Measurements from ENCODE around the gene GDF15. TPM values are rescaled to one million over a fixed set of nuclear protein-coding genes. Genes with fewer than 3 reads are reported as not detected.

The GDF15 gene
- total and polyA plus RNA-seq, 2 donors (not counting 1 experiment from before 2014, with no cell fraction given) = 0.19 TPM; not detected in 1

- 12% methylated on average over 3 of the region's 5 CpGs for WGBS (ENCODE audit: insufficient coverage)
- Histone ChIP-seq H3K9ac (ENCODE audit: low read length) (no peak overlapping the region), H3K4me2 (replicated peaks; ENCODE audit: low read depth, low read length, poor library complexity, severe bottlenecking) (peak overlapping the region; percentile 55), H3K4me1 (ENCODE audit: control insufficient read depth in 2 of 2, insufficient read depth in 2 of 2, low read length in 2 of 2) (peaks cover 39 to 48% of the 10 kb centered on the region in 2 donors), H2AFZ (ENCODE audit: insufficient read depth, low read depth, low read length, poor library complexity, severe bottlenecking) (no peak overlapping the region), H3K27me3 (replicated peaks in 1 of 4; ENCODE audit: control extremely low read depth in 1 of 4, control insufficient read depth in 3 of 4, insufficient read depth in 4 of 4, low read length in 3 of 4) (peaks cover 0 to 5% (median under 1%) of the 10 kb centered on the region in 4 experiments), H3K79me2 (ENCODE audit: control insufficient read depth, insufficient read depth, low read length) (peaks cover 3% of the 10 kb centered on the region), H3K27ac (ENCODE audit: low read length in 2 of 2) (no peak overlapping the region), H3K36me3 (replicated peaks in 1 of 2; ENCODE audit: control extremely low read depth in 1 of 2, control insufficient read depth in 1 of 2, extremely low read depth in 1 of 2, insufficient read depth in 2 of 2, low read length in 1 of 2) (peaks cover 0 to 3% of the 10 kb centered on the region in 2 experiments), H3K4me3 (ENCODE audit: control extremely low read depth in 1 of 5, extremely low read depth in 1 of 5, insufficient read depth in 1 of 5, low read depth in 2 of 5, low read length in 4 of 5) (peak overlapping the region in 1 of 5 experiments; percentile 55), H4K20me1 (ENCODE audit: control insufficient read depth, insufficient read depth, low read length, poor library complexity, severe bottlenecking) (no peaks in the 10 kb centered on the region), H3K9me3 (ENCODE audit: control extremely low read depth in 1 of 3, control insufficient read depth in 2 of 3, insufficient read depth in 1 of 3, low read length in 2 of 3) (peaks cover 0 to 8% (median 5%) of the 10 kb centered on the region in 3 donors)
- Mint-ChIP-seq H3K27me3 (no peaks in the 10 kb centered on the region), H3K27ac (peak overlapping the region; percentile 41), H3K9me3 (ENCODE audit: insufficient read depth) (no peaks in the 10 kb centered on the region), H3K4me1 (peaks cover 54% of the 10 kb centered on the region), H3K4me3 (peak overlapping the region; percentile 45)
- intact Hi-C loops (cut with micrococcal nuclease) = no loop called here
- ChIA-PET CTCF (interaction anchor here (0.6 to 10.6 kb wide), 3 partner anchors 20 to 113 kb away, joined by 3 to 196 read pairs (median 6); no protein-coding TSS in a partner anchor), POLR2A (interaction anchor here (1.0 kb wide), 1 partner anchor 9 kb away, joined by 4 read pairs; no protein-coding TSS in a partner anchor)
- no peak for TF ChIP-seq EZH2 (IDR thresholded peaks at IDR 0.05; ENCODE audit: borderline replicate concordance, insufficient read depth, low read depth, low read length, poor library complexity, severe bottlenecking)
- TF ChIP-seq, protein P1, sequence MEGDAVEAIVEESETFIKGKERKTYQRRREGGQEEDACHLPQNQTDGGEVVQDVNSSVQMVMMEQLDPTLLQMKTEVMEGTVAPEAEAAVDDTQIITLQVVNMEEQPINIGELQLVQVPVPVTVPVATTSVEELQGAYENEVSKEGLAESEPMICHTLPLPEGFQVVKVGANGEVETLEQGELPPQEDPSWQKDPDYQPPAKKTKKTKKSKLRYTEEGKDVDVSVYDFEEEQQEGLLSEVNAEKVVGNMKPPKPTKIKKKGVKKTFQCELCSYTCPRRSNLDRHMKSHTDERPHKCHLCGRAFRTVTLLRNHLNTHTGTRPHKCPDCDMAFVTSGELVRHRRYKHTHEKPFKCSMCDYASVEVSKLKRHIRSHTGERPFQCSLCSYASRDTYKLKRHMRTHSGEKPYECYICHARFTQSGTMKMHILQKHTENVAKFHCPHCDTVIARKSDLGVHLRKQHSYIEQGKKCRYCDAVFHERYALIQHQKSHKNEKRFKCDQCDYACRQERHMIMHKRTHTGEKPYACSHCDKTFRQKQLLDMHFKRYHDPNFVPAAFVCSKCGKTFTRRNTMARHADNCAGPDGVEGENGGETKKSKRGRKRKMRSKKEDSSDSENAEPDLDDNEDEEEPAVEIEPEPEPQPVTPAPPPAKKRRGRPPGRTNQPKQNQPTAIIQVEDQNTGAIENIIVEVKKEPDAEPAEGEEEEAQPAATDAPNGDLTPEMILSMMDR (IDR thresholded peaks at IDR 0.05) = no peak
- no peak for ATAC-seq (ENCODE audit: low read depth)
- DNase-seq = no peak
Observed at GRCh38 chr19:18392926-18393325, 7.0 kb downstream of the GDF15 start.

- no peak overlapping the region for H3K9ac ChIP-seq (ENCODE audit: low read length)
- intact Hi-C loops (cut with micrococcal nuclease) = no loop called here
- ATAC-seq (ENCODE audit: low read depth) (no peak), DNase-seq (no peak)
- Mint-ChIP-seq H3K4me3 (peak overlapping the region; percentile 77), H3K27me3 (no peaks in the 10 kb centered on the region), H3K9me3 (ENCODE audit: insufficient read depth) (no peaks in the 10 kb centered on the region), H3K4me1 (peaks cover 53% of the 10 kb centered on the region), H3K27ac (peak overlapping the region; percentile 69)
- peaks cover 8% of the 10 kb centered on the region for H3K79me2 ChIP-seq (ENCODE audit: control insufficient read depth, insufficient read depth, low read length)
- H3K4me2 ChIP-seq (replicated peaks; ENCODE audit: low read depth, low read length, poor library complexity, severe bottlenecking) = peak overlapping the region; percentile 34
- H3K9me3 ChIP-seq (ENCODE audit: control extremely low read depth in 1 of 3, control insufficient read depth in 2 of 3, insufficient read depth in 1 of 3, low read length in 2 of 3) = peaks cover 0 to 6% (median 5%) of the 10 kb centered on the region in 3 donors
- ChIA-PET POLR2A (interaction anchor here (0.9 kb wide), 1 partner anchor 22 kb away, joined by 3 read pairs; no protein-coding TSS in a partner anchor), CTCF (interaction anchor here (0.7 to 1.7 kb wide), 3 partner anchors 15 to 141 kb away, joined by 3 to 6 read pairs (median 4); no protein-coding TSS in a partner anchor)
- H3K4me3 ChIP-seq (ENCODE audit: control extremely low read depth in 1 of 5, extremely low read depth in 1 of 5, insufficient read depth in 1 of 5, low read depth in 2 of 5, low read length in 4 of 5) = peak overlapping the region in 1 of 5 experiments; percentile 54
- H3K4me1 ChIP-seq (ENCODE audit: control insufficient read depth in 2 of 2, insufficient read depth in 2 of 2, low read length in 2 of 2) = peaks cover 38 to 44% of the 10 kb centered on the region in 2 donors
- H3K27me3 ChIP-seq (replicated peaks in 1 of 4; ENCODE audit: control extremely low read depth in 1 of 4, control insufficient read depth in 3 of 4, insufficient read depth in 4 of 4, low read length in 3 of 4) = peaks cover 0 to 5% (median under 1%) of the 10 kb centered on the region in 4 experiments
- H3K36me3 ChIP-seq (replicated peaks in 1 of 2; ENCODE audit: control extremely low read depth in 1 of 2, control insufficient read depth in 1 of 2, extremely low read depth in 1 of 2, insufficient read depth in 2 of 2, low read length in 1 of 2) = peaks cover 0 to 3% of the 10 kb centered on the region in 2 experiments
- no peaks in the 10 kb centered on the region for H4K20me1 ChIP-seq (ENCODE audit: control insufficient read depth, insufficient read depth, low read length, poor library complexity, severe bottlenecking)
- TF ChIP-seq EZH2 (IDR thresholded peaks at IDR 0.05; ENCODE audit: borderline replicate concordance, insufficient read depth, low read depth, low read length, poor library complexity, severe bottlenecking) = no peak
- TF ChIP-seq, protein P1 (IDR thresholded peaks at IDR 0.05) = no peak
- H3K27ac ChIP-seq (ENCODE audit: low read length in 2 of 2) = no peak overlapping the region
- no peak overlapping the region for H2AFZ ChIP-seq (ENCODE audit: insufficient read depth, low read depth, low read length, poor library complexity, severe bottlenecking)
- WGBS (ENCODE audit: insufficient coverage) = 52% methylated on average over 7 of the region's 7 CpGs
Observed at GRCh38 chr19:18393836-18394235, 7.9 kb downstream of the GDF15 start.
